ENCODE results near the gene SOD3.

Gene SOD3

GRCh38 chr4:24801136-24801855 lies 5.9 kb downstream of the SOD3 start:
- DNase-seq (ENCODE audit: low spot score) = no peak

GRCh38 chr4:24802648-24803047 lies 7.3 kb downstream of the SOD3 start:
- DNase-seq (ENCODE audit: low spot score) = no peak

- no peak for DNase-seq (ENCODE audit: low spot score)
Measured at GRCh38 chr4:24805067-24805466, 9.7 kb downstream of the SOD3 start.

GRCh38 chr4:24805566-24805965 lies 10.2 kb downstream of the SOD3 start:
- no peak for DNase-seq (ENCODE audit: low spot score)

- DNase-seq (ENCODE audit: low spot score) = no peak
Measured at GRCh38 chr4:24806206-24806990, 11.0 kb downstream of the SOD3 start.

GRCh38 chr4:24807611-24808010 lies 12.2 kb downstream of the SOD3 start:
- no peak for DNase-seq (ENCODE audit: low spot score)

- DNase-seq (ENCODE audit: low spot score) = no peak
Measured at GRCh38 chr4:24808261-24808660, 12.9 kb downstream of the SOD3 start.

- DNase-seq (ENCODE audit: low spot score) = no peak
Measured at GRCh38 chr4:24808955-24809354, 13.6 kb downstream of the SOD3 start.

GRCh38 chr4:24809376-24809775 lies 14.0 kb downstream of the SOD3 start:
- DNase-seq (ENCODE audit: low spot score) = no peak

GRCh38 chr4:24809815-24810405 lies 14.5 kb downstream of the SOD3 start:
- no peak for DNase-seq (ENCODE audit: low spot score)

- DNase-seq (ENCODE audit: low spot score) = no peak
Measured at GRCh38 chr4:24810871-24811631, 15.7 kb downstream of the SOD3 start.

GRCh38 chr4:24813732-24814131 lies 18.4 kb downstream of the SOD3 start:
- DNase-seq (ENCODE audit: low spot score) = no peak

GRCh38 chr4:24816797-24817196 lies 21.4 kb downstream of the SOD3 start:
- no peak for DNase-seq (ENCODE audit: low spot score)

- no peak for DNase-seq (ENCODE audit: low spot score)
Measured at GRCh38 chr4:24820541-24820940, 25.2 kb downstream of the SOD3 start.

- no peak for DNase-seq (ENCODE audit: low spot score)
Measured at GRCh38 chr4:24824720-24825119, 29.3 kb downstream of the SOD3 start.

- no peak for DNase-seq (ENCODE audit: low spot score)
Measured at GRCh38 chr4:24831637-24832036, 36.3 kb downstream of the SOD3 start.

- no peak for DNase-seq (ENCODE audit: low spot score)
Measured at GRCh38 chr4:24835696-24836095, 40.3 kb downstream of the SOD3 start.

- no peak for DNase-seq (ENCODE audit: low spot score)
Measured at GRCh38 chr4:24836661-24837242, 41.4 kb downstream of the SOD3 start.

- no peak for DNase-seq (ENCODE audit: low spot score)
Measured at GRCh38 chr4:24837336-24837735, 42.0 kb downstream of the SOD3 start.

- DNase-seq (ENCODE audit: low spot score) = no peak
Measured at GRCh38 chr4:24837781-24838180, 42.4 kb downstream of the SOD3 start.

GRCh38 chr4:24840362-24840761 lies 45.0 kb downstream of the SOD3 start:
- no peak for DNase-seq (ENCODE audit: low spot score)

All from cerebellar cortex (tissue), 1 donor.